ENCODE results near the gene SLC45A2.

SLC45A2 gene

GRCh38 chr5:33936381-33937016 is 48.0 kb downstream of the SLC45A2 start, which contains the start of gene RXFP3:
Gene RXFP3 (plus strand): TSS chr5:33936386. CDS start chr5:33936741, 355 bp downstream.
- TF ChIP-seq ARNT (IDR thresholded peaks at IDR 0.05) (no peak), BHLHE40 (IDR thresholded peaks at IDR 0.05; ENCODE audit: borderline replicate concordance) (no peak), ZNF384 (IDR thresholded peaks at IDR 0.05) (no peak), SP1 (IDR thresholded peaks at IDR 0.05) (no peak), FOXK2 (IDR thresholded peaks at IDR 0.05) (no peak), NFRKB (IDR thresholded peaks at IDR 0.05) (no peak), CTBP1 (IDR thresholded peaks at IDR 0.05; ENCODE audit: borderline replicate concordance) (no peak), L3MBTL2 (conservative IDR thresholded peaks at IDR 0.05) (no peak)
- CTCF ChIA-PET: no interaction called here

DNA sequence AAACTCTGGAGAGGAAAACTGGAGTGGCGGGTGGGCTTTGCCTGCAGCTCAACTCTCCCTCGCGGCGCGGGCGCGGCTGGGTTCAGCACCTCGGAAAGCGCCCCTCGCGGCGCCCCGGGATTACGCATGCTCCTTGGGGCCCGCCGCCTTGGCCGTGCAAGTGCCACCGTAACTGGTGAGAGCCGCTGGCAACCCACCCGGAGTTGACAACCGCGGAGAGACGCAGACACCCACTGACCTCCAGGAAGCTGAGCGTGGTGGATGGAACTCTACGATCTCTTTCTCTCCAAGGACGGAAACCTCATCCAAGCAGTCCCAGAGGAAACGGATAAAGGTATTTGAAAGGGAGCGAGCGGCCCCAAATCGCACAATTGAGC is 48.5 kb downstream of the SLC45A2 start:
- CTCF ChIA-PET: no interaction called here
- POLR2A ChIA-PET: interaction anchor here (1.6 kb wide), 1 partner anchor 495 kb away, joined by 4 read pairs; the partner anchor contains the start of gene TARS1
- DNase-seq (ENCODE audit: extremely low spot score): peak; percentile 32
- TF ChIP-seq ELF4 (IDR thresholded peaks at IDR 0.05) (no peak), FOXA1 (IDR thresholded peaks at IDR 0.05) (no peak), ZNF384 (IDR thresholded peaks at IDR 0.05) (no peak), SUZ12 (IDR thresholded peaks at IDR 0.05) (no peak), TARDBP (IDR thresholded peaks at IDR 0.05) (no peak), ARNT (IDR thresholded peaks at IDR 0.05) (no peak), LEF1 (IDR thresholded peaks at IDR 0.05; ENCODE audit: borderline replicate concordance) (no peak), NFRKB (IDR thresholded peaks at IDR 0.05) (no peak), FOXM1 (IDR thresholded peaks at IDR 0.05; ENCODE audit: borderline replicate concordance) (no peak), BHLHE40 (IDR thresholded peaks at IDR 0.05; ENCODE audit: borderline replicate concordance) (no peak), CTBP1 (IDR thresholded peaks at IDR 0.05; ENCODE audit: borderline replicate concordance) (no peak), L3MBTL2 (conservative IDR thresholded peaks at IDR 0.05) (no peak), FOXK2 (IDR thresholded peaks at IDR 0.05) (no peak), HDGF (IDR thresholded peaks at IDR 0.05; ENCODE audit: borderline replicate concordance) (no peak), SP1 (IDR thresholded peaks at IDR 0.05) (no peak)
- TF ChIP-seq, protein P1, sequence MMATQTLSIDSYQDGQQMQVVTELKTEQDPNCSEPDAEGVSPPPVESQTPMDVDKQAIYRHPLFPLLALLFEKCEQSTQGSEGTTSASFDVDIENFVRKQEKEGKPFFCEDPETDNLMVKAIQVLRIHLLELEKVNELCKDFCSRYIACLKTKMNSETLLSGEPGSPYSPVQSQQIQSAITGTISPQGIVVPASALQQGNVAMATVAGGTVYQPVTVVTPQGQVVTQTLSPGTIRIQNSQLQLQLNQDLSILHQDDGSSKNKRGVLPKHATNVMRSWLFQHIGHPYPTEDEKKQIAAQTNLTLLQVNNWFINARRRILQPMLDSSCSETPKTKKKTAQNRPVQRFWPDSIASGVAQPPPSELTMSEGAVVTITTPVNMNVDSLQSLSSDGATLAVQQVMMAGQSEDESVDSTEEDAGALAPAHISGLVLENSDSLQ (IDR thresholded peaks at IDR 0.05): no peak

More at GRCh38 chr5:33936381-33937016, 48.0 kb downstream of the SLC45A2 start, which contains the start of gene RXFP3:
- DNase-seq (ENCODE audit: extremely low spot score): no peak
- POLR2A ChIA-PET: no interaction called here

GRCh38 chr5:33934176-33934575 is 50.3 kb downstream of the SLC45A2 start:
- no peak for DNase-seq (ENCODE audit: extremely low spot score)
- CTCF ChIA-PET: interaction anchor here (1.1 to 1.5 kb wide), 3 partner anchors 9 to 345 kb away, joined by 4 to 5 read pairs (median 5); no protein-coding TSS in a partner anchor
- POLR2A ChIA-PET: interaction anchor here (1.6 kb wide), 1 partner anchor 493 kb away, joined by 4 read pairs; the partner anchor contains the start of gene TARS1
- TF ChIP-seq FOXK2 (IDR thresholded peaks at IDR 0.05) (no peak), TARDBP (IDR thresholded peaks at IDR 0.05) (no peak), BHLHE40 (IDR thresholded peaks at IDR 0.05; ENCODE audit: borderline replicate concordance) (no peak), ZNF384 (IDR thresholded peaks at IDR 0.05) (no peak)
- TF ChIP-seq, protein P1 (IDR thresholded peaks at IDR 0.05): no peak

DNA sequence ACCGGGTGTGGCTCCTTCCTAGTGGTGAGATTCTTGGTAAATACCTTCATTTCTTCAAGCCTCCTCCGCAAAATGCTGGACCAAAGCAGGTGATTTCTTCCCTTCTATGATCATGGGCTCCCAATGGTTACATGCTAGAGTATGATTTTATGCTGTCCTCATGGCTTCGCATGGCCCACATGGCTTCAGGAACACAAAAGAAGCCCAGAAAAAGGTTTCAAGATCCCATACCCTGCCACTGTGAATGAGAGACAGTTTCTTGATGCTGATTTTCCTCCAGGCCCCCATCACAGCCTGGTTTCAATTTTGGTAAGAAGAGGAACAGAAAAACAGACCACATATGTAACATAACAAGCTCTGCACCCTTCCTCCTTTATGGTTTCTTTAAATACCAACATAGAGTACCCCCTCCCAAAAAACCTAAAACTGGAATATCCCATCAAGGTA is 50.7 kb downstream of the SLC45A2 start:
- TF ChIP-seq FOXM1 (IDR thresholded peaks at IDR 0.05; ENCODE audit: borderline replicate concordance): no peak
- TF ChIP-seq BHLHE40 (IDR thresholded peaks at IDR 0.05; ENCODE audit: borderline replicate concordance): no peak
- no peak for TF ChIP-seq ELF4 (IDR thresholded peaks at IDR 0.05)
- no peak for TF ChIP-seq CTBP1 (IDR thresholded peaks at IDR 0.05; ENCODE audit: borderline replicate concordance)
- no peak for TF ChIP-seq NFRKB (IDR thresholded peaks at IDR 0.05)
- no peak for TF ChIP-seq ARNT (IDR thresholded peaks at IDR 0.05)
- TF ChIP-seq LEF1 (IDR thresholded peaks at IDR 0.05; ENCODE audit: borderline replicate concordance): no peak
- no peak for TF ChIP-seq ZNF384 (IDR thresholded peaks at IDR 0.05)
- ChIA-PET POLR2A (no interaction called here), CTCF (interaction anchor here (1.1 to 1.3 kb wide), 2 partner anchors 26 to 344 kb away, joined by 4 to 5 read pairs; no protein-coding TSS in a partner anchor)
- no peak for DNase-seq (ENCODE audit: extremely low spot score)

DNA sequence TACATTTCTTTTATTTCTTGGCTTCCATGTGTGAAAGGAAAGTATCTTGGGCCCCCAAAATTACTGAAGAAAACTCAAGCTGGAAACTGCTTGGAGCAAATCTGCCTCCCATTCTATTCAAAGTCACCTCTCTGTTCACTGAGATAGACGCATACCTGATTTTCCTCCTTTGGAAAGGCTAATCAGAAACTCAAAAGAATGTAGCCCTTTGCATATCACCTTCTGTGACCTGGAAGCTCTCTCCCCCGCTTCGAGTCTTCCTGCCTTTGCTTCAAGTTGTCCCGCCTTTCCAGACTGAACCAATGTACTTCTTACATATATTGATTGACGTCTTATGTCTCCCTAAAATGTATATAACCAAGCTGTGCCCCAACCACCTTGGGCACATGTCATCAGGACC is 53.4 kb downstream of the SLC45A2 start:
- CTCF ChIA-PET: no interaction called here
- no peak for DNase-seq (ENCODE audit: extremely low spot score)
- TF ChIP-seq L3MBTL2 (conservative IDR thresholded peaks at IDR 0.05): no peak
- no peak for TF ChIP-seq FOXK2 (IDR thresholded peaks at IDR 0.05)
- TF ChIP-seq SP1 (IDR thresholded peaks at IDR 0.05): no peak
- TF ChIP-seq, protein P1 (IDR thresholded peaks at IDR 0.05): no peak
- no peak for TF ChIP-seq NFRKB (IDR thresholded peaks at IDR 0.05)
- no peak for TF ChIP-seq CTBP1 (IDR thresholded peaks at IDR 0.05; ENCODE audit: borderline replicate concordance)
- TF ChIP-seq BHLHE40 (IDR thresholded peaks at IDR 0.05; ENCODE audit: borderline replicate concordance): no peak
- POLR2A ChIA-PET: no interaction called here

DNA sequence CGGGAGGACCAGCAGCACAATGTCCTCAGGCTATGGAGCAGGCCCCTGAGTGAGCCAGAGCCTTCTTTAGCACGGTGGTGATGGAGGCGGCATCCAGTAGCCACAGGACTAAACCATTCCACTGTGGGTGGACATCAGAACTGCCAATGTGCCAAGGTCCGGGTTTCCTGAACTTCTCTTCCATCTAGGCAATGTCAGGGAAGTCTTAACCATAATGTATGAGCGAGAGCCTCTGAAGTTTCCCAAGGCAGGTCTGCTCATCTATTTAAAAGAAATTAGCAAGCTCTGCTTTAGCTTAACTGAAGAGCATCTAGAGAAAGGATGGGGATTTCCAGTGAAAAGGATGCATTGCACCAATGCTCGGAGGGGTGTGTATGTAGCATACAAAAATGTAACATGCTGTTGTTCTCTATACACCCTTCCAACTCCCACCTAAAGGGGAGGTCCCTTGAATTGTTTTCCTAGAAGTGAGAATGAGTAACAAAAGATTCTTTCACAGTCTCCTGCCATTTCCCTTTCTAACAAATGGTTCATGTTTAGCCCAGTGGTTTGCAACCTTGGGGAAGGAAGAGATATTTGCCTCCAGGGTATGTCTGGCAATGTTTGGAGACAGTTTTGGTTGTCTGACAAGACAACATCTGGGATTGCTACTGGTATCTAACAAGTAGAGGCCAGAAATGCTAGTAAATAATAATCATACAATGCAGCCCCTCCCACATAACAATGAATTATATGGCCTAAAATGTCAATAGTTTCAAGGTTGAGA is 54.4 kb downstream of the SLC45A2 start:
- POLR2A ChIA-PET: no interaction called here
- DNase-seq (ENCODE audit: extremely low spot score): no peak
- CTCF ChIA-PET: no interaction called here
- TF ChIP-seq FOXK2 (IDR thresholded peaks at IDR 0.05): no peak
- no peak for TF ChIP-seq SP1 (IDR thresholded peaks at IDR 0.05)
- TF ChIP-seq SUZ12 (IDR thresholded peaks at IDR 0.05): no peak
- TF ChIP-seq FOXM1 (IDR thresholded peaks at IDR 0.05; ENCODE audit: borderline replicate concordance): no peak
- no peak for TF ChIP-seq HDGF (IDR thresholded peaks at IDR 0.05; ENCODE audit: borderline replicate concordance)
- no peak for TF ChIP-seq ARNT (IDR thresholded peaks at IDR 0.05)
- no peak for TF ChIP-seq TARDBP (IDR thresholded peaks at IDR 0.05)
- TF ChIP-seq BHLHE40 (IDR thresholded peaks at IDR 0.05; ENCODE audit: borderline replicate concordance): no peak
- no peak for TF ChIP-seq L3MBTL2 (conservative IDR thresholded peaks at IDR 0.05)
- no peak for TF ChIP-seq ZNF384 (IDR thresholded peaks at IDR 0.05)

All from HEK293T (cell line).